GM19193 (cell line): ENCODE data around the gene WSCD2.

Source experiments
- POLR2A ChIP-seq: IDR thresholded peaks from 4 replicates; pipeline ENCODE4 v1.6.1; 2011; ENCODE audit not compliant: insufficient read depth, insufficient read length; ENCODE audit errors: extremely low read depth

Gene WSCD2

DNA sequence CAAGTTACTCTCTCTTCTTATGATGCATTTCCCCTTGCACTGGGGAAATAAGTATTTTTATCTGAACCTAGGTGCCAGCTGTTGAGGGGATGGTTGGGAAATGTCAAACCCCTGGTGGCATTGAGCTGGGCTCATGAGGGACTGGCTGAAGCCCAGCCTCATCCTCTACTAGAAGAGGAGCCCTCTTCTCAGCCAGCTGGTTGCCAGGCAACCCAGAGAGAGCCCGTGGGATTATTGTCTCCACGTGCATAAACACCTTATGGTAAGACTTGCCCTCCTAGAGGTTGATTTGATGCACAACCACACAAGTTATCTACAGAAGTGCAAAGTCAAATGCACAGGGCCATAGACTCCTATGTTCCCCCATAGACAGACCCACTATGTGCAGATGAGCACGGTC, 89.8 kb downstream of the WSCD2 start:
- no peak for TF ChIP-seq POLR2A

DNA sequence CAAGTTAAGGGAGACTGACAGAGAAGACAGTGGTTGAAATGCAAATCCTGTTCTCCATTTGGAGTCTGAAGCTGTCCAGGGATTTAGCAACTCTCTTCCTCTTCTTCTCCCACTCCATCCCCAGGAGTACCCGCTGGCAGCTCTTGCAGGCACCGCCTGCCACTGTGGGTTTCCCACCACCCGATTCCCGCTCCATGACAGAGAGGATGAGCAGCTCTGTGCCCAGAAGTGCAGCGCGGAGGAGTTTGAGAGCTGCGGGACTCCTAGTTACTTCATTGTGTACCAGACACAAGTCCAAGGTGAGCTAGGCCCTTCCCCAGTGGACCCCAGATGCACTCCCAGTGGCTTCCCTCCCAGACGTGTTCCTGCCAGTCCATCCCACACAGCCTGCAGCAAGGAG, 97.8 kb downstream of the WSCD2 start:
- TF ChIP-seq POLR2A, result no peak

DNA sequence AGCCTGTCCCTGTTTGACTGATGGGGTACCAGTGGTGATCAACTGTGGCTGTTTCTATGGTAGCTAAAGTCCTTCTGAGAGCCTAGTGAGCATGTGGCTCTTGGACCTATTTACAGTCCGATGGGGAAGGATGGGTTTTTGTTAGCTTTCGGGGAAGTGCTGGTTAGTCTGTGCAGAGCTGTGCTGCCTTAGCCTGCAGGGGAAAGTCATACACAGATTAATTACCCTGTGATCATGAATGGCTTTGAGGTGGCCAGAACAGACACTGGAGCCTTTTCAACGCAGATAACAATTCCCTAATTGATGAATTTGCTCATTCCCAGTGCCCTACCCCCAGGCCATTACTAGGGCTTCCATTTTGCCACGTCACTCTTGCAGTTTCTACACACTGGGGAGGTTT, 99.7 kb downstream of the WSCD2 start:
- no peak for TF ChIP-seq POLR2A

DNA sequence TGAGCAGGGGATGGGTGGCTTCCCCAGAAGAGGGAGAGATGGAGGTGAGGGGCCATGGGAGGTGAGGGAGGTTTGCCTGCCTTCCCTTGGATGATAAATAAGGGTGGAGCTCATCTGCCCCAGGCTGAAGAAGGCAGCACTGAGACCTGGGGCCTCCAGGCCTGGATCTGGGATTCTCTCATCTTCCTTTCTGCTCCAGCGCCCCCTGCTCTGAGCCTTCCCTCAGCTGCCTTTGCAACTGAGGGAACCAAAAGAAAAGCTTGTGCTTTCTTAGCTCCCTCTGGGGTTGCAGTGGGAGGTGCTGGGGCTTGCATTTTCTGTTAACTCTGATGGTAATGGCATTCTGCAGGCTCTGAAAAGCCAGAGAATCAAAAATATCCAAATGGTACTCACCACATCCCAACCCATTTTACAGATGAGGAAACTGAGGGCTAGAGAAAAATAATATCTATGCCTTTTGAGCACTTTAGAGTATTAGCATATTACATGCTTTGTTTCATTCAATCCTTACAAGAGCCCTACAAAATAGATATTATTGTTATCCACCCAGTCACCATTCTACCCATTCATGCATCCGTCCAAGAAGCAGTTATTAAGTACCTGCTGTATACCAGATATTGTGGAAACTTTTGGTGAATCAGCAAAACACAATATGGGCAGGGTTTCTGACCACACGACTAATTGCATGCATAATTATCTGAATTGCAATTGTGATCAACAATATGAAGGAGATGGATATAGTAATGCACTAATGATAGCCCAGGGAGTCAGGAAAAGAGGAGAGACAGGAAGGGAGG, 102.2 kb downstream of the WSCD2 start:
- TF ChIP-seq POLR2A, result no peak

DNA sequence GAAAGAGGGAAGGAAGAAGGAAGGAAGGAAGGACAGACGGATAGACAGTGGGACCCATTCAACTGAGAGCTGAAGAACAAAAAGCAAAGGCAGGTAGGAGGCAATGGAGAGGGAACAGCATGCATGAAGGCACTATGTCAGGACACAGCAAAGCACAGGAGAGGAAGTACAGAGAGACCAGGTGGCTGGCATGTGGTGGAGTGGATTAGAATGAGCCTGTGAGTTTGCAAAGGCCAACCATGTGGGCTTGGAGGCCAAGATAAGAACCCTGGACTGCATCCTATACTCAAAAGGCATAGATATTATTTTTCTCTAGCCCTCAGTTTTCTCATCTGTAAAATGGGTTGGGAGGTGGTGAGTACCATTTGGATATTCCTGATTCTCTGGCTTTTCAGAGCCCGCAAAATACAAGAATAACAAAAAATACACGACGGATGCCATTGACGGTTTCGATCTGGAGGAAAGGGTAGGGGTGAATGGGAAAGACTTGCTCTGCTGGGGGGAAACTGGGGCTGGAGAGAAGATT, 102.9 kb downstream of the WSCD2 start:
- TF ChIP-seq POLR2A, result no peak

DNA sequence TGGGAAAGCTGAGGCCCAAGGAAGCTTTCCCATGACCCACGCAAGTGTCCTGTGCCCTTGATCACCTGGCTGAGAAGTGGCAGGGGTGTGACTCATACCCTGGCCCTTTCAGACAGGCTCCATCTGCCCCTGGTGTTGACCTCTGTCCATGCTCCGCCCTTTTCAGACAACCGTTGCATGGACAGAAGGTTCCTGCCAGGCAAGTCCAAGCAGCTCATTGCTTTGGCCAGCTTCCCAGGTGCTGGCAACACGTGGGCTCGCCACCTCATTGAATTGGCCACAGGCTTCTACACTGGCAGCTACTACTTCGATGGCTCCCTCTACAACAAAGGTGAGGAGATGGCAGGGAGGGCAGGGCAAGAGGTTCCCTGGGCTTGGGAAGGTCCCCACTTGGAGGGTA, 103.5 kb downstream of the WSCD2 start:
- no peak for TF ChIP-seq POLR2A

DNA sequence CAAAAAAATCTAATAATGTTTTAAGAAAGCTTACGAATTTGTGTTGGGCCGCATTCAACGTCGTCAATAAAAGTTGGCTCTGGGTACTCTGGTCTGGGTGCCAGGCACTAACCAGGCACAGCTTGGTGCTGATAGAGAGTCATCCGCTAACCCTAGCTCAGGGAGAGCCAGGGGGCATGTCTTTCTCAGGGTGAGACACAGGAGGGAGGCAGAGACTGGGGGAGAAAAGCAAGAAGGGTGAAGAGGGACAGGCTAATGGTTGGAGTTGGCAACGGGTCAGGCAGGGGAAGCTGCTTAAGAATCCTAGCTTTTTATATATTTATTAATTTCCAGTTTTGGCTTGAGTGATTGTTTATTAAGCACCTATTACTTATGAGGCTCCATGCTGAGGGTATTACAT, 105.1 kb downstream of the WSCD2 start:
- TF ChIP-seq POLR2A, result no peak

DNA sequence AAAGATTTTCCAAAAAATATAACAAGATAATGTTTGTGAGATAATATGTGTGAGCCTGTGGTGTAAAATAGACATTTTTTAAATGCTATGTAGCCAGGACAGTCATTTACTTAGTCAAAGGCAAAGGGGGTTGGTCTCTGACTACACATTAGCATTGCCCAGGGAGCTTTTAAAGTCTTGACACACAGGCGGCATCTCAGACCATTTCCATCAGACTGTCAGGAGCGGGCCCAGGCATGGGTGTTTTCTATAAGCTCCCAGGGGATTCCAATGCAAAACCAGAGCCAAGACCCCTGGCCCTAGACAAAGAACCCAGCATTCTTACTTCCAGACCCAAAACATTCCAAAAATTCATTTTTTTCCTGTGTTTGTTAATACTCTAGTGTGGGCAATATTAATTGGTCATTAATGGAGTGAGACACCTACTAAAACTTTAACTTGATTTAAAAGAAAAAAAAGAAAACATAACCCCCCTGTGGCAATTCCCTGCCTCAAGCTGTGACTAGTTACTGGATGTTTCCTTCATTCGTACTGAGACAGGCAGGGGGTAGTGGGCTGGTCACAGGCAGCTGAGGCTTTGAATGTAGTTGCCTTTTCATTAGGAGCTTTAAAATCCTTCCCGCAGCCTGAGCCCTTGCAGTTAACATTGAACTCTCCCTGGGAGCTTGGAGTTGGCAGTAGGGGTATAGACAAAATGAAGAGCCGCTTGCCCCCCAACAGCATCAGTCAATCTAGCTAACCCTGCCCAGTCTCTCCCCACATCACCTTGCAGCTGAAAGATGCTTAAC, 106.3 kb downstream of the WSCD2 start:
- TF ChIP-seq POLR2A, result no peak

DNA sequence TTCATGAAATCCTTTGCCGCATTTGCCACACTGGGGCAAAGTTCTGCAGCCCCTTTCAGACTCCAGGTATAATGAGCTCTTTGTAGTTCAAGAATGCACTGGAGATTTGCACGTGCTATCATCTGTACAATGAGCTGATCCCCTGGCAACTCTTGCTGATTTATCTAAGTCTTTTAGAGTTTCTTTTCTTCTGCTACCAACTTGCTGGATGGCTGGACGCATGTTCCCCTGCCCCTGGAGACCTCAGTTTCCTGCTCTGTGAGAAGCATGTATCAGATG, 106.8 kb downstream of the WSCD2 start:
- TF ChIP-seq POLR2A, result no peak

DNA sequence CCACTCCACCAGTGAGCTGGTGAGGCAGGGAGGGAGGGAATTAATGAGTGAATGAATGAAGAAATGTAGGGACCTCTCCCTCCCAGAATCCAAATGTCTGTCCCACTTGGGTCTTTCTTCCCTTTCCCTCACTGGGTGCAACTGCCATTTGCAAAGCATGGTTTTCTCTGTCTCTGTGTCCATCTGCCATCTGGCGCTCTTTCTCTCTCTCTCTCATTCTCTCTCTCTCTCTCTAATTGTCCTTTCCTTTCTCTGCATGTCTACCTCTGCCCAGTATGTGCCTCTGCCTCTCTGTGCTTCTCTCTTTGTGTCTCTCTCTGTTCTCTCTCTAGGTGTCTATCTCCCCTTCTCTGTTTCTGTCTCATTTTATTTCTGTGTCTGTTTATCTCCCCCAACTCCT, 107.3 kb downstream of the WSCD2 start:
- TF ChIP-seq POLR2A, result no peak

DNA sequence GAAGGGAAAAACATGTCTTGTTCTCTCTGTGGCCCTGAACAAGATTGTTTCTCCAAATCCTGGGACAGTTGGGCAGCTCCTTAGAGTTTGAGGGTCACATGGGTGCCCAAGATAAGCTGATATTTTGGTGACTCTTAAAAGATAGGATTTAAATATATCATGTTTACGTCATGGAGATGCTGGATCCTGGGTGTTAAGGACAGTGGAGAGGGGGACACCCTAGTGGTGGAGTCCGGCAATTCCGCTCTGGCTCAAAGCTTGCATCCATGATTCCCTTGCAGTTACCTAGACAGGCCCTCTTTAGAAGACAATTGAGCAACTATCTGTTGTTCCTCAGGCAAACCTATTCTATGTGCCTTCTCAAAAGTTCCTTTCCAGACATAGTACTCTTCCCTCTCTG, 108.2 kb downstream of the WSCD2 start:
- no peak for TF ChIP-seq POLR2A

DNA sequence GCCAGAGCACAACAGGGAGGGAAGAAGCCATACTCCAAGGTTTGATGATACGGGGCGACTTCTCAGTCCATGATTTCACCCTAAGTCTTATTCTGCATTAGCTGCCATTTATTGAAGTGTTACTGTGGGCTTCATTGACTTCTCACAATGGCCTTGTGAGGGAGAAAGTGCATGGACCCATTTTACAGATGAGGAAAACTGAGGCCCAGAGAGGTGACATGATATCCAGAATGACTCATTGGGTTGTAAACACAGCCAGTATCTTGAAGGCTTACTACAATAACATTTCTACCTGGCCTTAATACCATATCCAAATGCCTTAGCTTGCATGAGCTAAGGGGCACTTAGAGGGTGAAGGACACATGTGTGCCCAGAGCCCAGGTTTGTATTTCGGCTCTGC, 109.4 kb downstream of the WSCD2 start:
- no peak for TF ChIP-seq POLR2A

DNA sequence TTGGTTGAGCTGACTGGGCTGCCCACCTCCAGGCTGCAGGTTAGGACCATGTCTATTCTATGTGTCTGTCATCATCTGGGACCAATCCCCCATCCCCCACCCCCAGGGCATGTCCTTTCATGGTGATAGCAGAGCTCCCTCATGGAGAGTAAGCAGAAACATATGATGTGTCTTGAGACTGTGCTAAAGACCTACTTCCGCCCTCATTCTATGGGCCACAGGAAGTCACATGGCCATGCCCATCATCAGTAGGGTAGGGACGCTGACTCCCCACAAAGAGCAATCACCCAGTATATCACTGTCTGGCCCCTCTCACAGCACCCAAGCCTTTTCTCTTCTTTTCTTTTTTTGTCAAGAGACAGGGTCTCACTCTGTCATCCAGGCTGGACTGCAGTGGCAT, 110.3 kb downstream of the WSCD2 start:
- no peak for TF ChIP-seq POLR2A

DNA sequence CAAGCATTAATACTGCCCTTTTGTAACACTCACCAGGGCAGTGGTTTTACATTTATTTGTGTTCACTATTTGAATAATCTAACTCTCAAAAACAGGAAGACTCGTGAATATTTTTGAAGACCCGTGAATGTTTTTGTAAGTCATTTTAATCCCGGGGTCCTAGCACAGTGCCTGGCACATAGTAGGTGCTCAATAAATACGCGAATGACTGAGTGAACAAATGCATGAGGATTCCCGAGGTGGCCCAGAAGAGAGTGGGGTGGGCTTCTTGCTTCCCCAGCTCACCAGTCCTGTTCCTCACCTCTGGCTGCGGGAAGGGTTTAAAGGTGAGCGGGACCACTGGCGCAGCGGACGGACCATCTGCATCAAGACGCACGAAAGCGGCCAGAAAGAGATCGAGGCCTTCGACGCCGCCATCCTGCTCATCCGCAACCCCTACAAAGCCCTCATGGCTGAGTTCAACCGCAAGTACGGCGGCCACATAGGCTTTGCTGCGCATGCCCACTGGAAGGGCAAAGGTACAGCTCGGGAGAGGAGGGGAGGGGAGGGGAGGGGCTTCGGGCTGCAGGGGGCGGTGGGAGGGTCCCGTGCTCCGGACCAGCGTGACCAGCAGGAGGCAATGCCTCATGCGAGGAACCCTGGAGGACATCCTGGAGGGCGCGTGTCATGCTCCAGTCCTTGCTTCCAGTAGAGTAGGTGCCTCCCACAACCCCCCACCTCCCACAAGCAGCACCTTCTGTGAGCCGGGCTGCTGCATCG, 111.1 kb downstream of the WSCD2 start:
- TF ChIP-seq POLR2A, result no peak

DNA sequence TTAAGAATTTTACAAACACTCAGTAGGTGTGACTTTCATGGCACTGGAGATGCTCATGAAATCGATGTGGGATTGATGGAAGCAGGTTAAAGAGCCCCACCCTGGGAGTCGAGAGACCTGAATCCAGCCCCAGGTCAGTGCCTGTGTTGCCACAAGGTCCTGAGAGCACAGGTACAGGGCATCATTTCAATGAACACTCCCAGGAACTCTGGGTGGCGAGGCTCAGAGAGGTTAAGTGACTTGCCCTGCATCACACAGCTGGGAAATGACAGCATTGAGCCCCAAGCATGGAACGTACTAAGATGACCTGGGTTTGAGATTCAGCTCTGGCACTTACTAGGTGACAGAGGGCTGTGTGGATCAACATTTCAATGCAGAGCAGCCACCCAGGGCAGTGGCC, 111.8 kb downstream of the WSCD2 start:
- TF ChIP-seq POLR2A, result no peak

DNA sequence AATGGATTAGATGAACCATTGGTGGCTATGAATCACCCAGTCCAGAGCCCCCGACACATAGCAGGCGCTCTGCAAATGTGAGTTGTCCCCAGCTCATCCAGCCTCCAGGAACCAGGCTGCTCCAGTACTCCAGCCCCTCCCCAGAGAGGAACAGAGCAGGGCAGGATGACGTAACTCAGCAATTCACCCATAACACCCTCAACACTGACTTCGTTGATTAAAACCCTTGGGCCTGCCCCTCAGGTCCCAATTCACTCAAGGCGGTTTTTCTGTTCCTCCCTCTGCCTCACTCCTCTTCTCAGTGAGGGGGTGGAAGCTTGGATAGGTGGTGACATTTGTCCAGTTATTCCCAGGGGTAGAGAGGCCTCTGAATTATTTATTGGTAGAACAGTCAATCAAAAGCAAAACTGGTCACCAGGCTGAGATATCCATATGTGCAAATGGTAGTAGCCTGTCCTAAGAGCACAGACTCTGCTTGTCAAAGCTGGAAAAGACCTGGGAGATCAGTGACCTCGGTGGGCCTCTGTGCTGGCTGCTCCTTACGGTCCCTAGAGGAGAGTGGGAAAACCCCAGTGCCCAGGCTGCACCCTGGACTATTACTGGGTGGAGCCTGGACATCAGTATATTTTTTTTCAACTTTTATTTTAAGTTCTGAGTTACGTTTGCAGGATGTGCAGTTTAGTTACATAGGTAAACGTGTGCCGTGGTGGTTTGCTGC, 113.1 kb downstream of the WSCD2 start:
- TF ChIP-seq POLR2A, result no peak

DNA sequence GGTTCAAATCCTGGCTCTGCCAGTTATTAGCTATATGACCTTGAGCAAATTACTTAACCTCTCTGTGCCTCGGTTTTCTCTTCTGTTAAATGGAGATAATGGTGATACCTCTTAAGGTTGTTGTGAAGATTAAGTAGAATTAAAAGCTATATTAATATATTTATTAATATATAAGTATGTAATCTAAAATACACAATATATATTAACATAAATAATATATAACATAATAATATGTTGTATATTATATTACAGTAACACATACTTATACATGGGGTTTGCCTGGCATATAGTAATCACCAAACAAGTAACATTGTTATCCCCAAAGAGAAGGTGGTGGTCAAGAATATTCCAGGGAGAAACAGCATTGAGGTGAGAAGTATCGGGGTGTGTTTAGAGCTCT, 118.0 kb downstream of the WSCD2 start:
- TF ChIP-seq POLR2A, result no peak
